VCaP (cell line): ENCODE measurements around the gene CISD3.
"Not testable (repeated sequence)": the region's sequence is repeated elsewhere in the genome, so short reads cannot be mapped to it uniquely, and the experiment has no call there.

Experiments
- H3K27ac ChIP-seq: fragments of 450-650 bp; 2 replicates; pipeline ENCODE4 v1.5.1; 2017
- CTCF ChIP-seq: fragments of 450-650 bp; conservative IDR thresholded peaks from 2 replicates; pipeline ENCODE4 v1.5.1; 2017; ENCODE audit warnings: mild to moderate bottlenecking, moderate library complexity

Gene CISD3

GRCh38 chr17:38725066-38725465, 5.1 kb upstream of the CISD3 start:
- H3K27ac ChIP-seq: no peak overlapping the region
- no peak for TF ChIP-seq CTCF

DNA sequence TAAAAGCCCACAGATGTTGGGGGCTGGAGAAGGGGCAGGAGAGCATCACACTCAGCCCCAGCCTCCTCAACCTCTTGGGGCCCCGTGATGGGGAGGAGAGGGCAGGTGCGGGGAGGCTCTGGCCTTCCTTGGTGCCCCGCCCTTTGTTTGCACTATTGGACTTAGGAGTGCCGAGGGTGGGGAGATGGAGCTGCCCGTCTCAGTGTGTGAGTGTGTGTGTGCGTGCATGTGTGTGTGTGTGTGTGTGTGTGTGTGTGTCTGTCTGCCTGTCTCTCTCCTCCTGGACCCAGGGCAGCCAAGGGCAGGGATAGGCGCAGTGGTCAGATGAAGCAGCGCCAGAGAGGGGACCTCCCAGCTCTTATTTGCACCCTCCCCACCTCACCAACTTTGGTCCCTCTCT, 4.0 kb upstream of the CISD3 start:
- not testable (repeated sequence) for H3K27ac ChIP-seq

DNA sequence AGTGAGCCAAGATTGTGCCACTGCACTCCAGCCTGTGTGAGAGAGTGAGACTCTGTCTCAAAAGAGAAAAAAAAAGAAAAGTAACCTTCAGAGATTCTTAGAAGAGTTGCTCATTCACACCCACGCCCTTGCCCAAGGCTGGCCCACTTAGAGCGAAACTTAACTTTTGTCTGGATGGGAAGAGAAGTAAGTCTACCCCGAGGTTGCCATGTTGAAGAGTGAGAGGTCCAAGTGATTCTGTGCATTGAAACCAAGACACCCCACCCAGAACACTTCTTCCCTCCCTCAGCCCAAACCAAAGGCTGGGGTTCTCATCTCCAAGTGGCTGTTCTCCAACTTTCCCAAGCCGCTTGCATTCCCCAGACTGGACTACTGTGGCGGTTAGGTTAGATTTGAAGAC, 2.4 kb upstream of the CISD3 start:
- TF ChIP-seq CTCF: no peak
- H3K27ac ChIP-seq: no peak overlapping the region

GRCh38 chr17:38728290-38728831, 1.8 kb upstream of the CISD3 start:
- no peak for TF ChIP-seq CTCF
- H3K27ac ChIP-seq: peak overlapping the region; percentile 91; the same call in 1 of the 2 replicates

GRCh38 chr17:38729368-38729885, 714 bp upstream of the CISD3 start:
- no peak for TF ChIP-seq CTCF
- peak overlapping the region; percentile 91 for H3K27ac ChIP-seq

DNA sequence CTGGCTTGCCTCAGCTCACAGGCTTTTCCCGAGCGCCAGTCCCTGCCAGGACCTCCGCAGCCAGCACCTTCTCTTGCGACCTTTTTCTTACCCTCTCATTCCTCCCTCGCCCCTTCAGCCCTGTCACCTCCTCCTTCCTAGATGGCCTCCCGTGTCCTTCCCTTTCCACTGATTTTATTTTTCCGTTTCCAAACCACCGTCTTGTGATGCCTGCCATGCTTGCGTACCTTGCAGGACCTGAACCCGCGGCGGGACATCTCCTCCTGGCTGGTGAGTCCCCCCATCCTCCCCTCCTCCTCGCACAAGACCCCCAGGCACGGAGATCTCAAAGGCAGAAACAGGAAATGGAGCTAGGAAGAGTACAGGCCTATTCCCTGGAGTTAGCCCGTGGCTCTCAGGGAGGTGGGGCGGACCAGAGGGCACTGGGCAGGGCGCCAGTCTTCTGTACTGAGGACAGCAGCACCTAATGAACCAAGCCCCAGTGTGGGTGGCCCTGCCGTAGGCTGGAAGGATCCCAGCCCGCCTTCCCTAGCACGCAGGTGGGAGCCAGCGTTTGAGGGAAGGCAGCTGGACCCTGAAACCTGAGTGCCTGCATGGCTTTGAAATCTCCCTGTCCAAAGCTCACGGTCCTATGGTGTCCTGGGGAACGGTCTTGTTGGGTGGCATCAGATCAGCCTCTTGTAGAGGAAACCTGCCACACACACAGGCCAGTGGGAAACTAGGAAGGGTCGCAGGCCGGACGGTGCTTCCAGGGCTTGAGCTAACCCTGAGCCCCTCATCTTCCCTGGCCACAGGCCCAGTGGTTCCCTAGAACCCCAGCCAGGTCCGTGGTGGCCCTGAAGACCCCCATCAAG, 612 bp downstream of the CISD3 start:
- H3K27ac ChIP-seq: peak overlapping the region; percentile 91

GRCh38 chr17:38731526-38732294, 1.6 kb downstream of the CISD3 start:
- H3K27ac ChIP-seq: peak overlapping the region; percentile 91
- no peak for TF ChIP-seq CTCF

More for the DNA sequence above, 612 bp downstream of the CISD3 start:
- TF ChIP-seq CTCF: no peak
